Trophoblast cell (in vitro differentiated cells and primary cell): ENCODE data around the gene RAI1.

ENCODE experiments used
- DNase-seq, 2 donors: peaks; one replicate each; pipeline ENCODE4 v3.0.0-alpha.2; 2016
- H2AFZ ChIP-seq: 2 replicates; pipeline ENCODE4 v1.6.1; 2013; ENCODE audit warnings: low read length, moderate library complexity, mild to moderate bottlenecking; ENCODE audit not compliant: insufficient read depth, poor library complexity
- H2AK5ac ChIP-seq: 2 replicates; pipeline ENCODE4 v1.6.1; 2013; ENCODE audit warnings: mild to moderate bottlenecking, low read length
- H2BK120ac ChIP-seq: 2 replicates; pipeline ENCODE4 v1.6.1; 2013; ENCODE audit warnings: low read length, mild to moderate bottlenecking, moderate library complexity; ENCODE audit not compliant: insufficient read depth, poor library complexity
- H2BK12ac ChIP-seq: 2 replicates; pipeline ENCODE4 v1.6.1; 2013; ENCODE audit warnings: mild to moderate bottlenecking, low read length, moderate library complexity
- H2BK5ac ChIP-seq: 2 replicates; pipeline ENCODE4 v1.6.1; 2013; ENCODE audit warnings: low read length, low read depth, moderate library complexity, mild to moderate bottlenecking; ENCODE audit not compliant: poor library complexity
- H3K14ac ChIP-seq: 2 replicates; pipeline ENCODE4 v1.6.1; 2013; ENCODE audit warnings: mild to moderate bottlenecking, low read length
- H3K18ac ChIP-seq: 2 replicates; pipeline ENCODE4 v1.6.1; 2013; ENCODE audit warnings: mild to moderate bottlenecking, low read length
- H3K23ac ChIP-seq: 2 replicates; pipeline ENCODE4 v1.6.1; 2013; ENCODE audit warnings: low read length
- H3K27ac ChIP-seq: 2 replicates; pipeline ENCODE4 v1.5.1; 2013; ENCODE audit warnings: low read depth, mild to moderate bottlenecking, inconsistent platforms, low read length, moderate library complexity
- H3K27me3 ChIP-seq: 2 replicates; pipeline ENCODE4 v1.6.1; 2013; ENCODE audit warnings: inconsistent platforms, mild to moderate bottlenecking, low read length, moderate library complexity; ENCODE audit not compliant: insufficient read depth
- H3K36me3 ChIP-seq, 2 experiments: 1 replicate in 1 of 2; 2 replicates in 1 of 2; pipeline ENCODE4 v1.6.1; 2013; ENCODE audit warnings: low read length in 2 of 2, mild to moderate bottlenecking in 2 of 2, moderate library complexity in 1 of 2; ENCODE audit not compliant: insufficient read depth in 2 of 2, control insufficient read depth in 1 of 2
- H3K4ac ChIP-seq: 2 replicates; pipeline ENCODE4 v1.6.1; 2013; ENCODE audit warnings: low read depth, mild to moderate bottlenecking, low read length, moderate library complexity
- H3K4me1 ChIP-seq, 2 experiments: 1 replicate in 1 of 2; 2 replicates in 1 of 2; pipeline ENCODE4 v1.6.1; 2013; ENCODE audit warnings: low read length in 2 of 2, mild to moderate bottlenecking in 2 of 2, moderate library complexity in 1 of 2; ENCODE audit not compliant: insufficient read depth in 2 of 2, control insufficient read depth in 1 of 2
- H3K4me2 ChIP-seq: 2 replicates; pipeline ENCODE4 v1.6.1; 2013; ENCODE audit warnings: inconsistent platforms, mild to moderate bottlenecking, low read length, moderate library complexity
- H3K4me3 ChIP-seq: 2 replicates; pipeline ENCODE4 v1.5.1; 2013; ENCODE audit warnings: mild to moderate bottlenecking, low read depth, low read length, inconsistent platforms
- H3K79me1 ChIP-seq: one replicate; pipeline ENCODE4 v1.6.1; 2013; ENCODE audit warnings: low read length
- H3K79me2 ChIP-seq: 2 replicates; pipeline ENCODE4 v1.6.1; 2013; ENCODE audit warnings: low read length, mild to moderate bottlenecking; ENCODE audit not compliant: control insufficient read depth, insufficient read depth, poor library complexity
- H3K9ac ChIP-seq: 2 replicates; pipeline ENCODE4 v1.6.1; 2013; ENCODE audit warnings: mild to moderate bottlenecking, low read length
- H3K9me3 ChIP-seq: 2 replicates; pipeline ENCODE4 v1.6.1; 2013; ENCODE audit warnings: low read depth, mild to moderate bottlenecking, control low read depth, inconsistent platforms, low read length; ENCODE audit not compliant: insufficient read depth
- H4K12ac ChIP-seq: 2 replicates; pipeline ENCODE4 v1.6.1; 2013; ENCODE audit warnings: low read depth, mild to moderate bottlenecking, low read length, moderate library complexity
- H4K8ac ChIP-seq: 2 replicates; pipeline ENCODE4 v1.6.1; 2013; ENCODE audit warnings: low read depth, mild to moderate bottlenecking, low read length, moderate library complexity
- H4K91ac ChIP-seq: one replicate; pipeline ENCODE4 v1.6.1; 2013; ENCODE audit warnings: low read depth, mild to moderate bottlenecking, low read length, moderate library complexity
- WGBS: extraction: QIAGEN DNeasy Blood & Tissue Kit; methylation state at CpG from one replicate; pipeline ENCODE4 v1.1.7; 2013; ENCODE audit warnings: missing lambda C conversion rate; ENCODE audit not compliant: insufficient read length, insufficient coverage; ENCODE audit errors: extremely low coverage; 5-methylcytosine and 5-hydroxymethylcytosine counted together

Gene RAI1

DNA sequence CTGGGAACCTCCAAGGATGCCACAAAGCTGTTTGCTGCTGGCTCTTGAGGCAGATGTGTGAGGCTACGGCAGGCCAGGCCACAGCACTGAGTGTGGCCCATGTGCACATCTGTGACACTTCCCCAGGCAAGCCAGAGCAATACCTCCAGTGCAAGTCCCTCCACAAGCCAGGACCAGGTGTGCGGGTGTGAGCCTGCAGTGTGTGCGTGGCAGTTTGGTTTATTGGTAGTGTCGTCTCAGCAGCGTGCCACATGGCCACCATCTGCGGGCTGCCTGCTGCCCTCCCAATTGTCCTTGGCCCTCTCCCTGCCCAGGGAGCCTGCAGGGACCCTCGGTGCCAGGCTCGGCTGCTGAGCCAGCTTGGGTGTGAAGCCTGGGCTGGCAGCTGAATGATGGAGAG lies 165.4 kb downstream of the RAI1 start:
- Histone ChIP-seq H2BK5ac (no peak overlapping the region), H2AFZ (no peak overlapping the region), H2BK120ac (no peak overlapping the region), H3K27ac (no peak overlapping the region), H3K79me1 (peaks cover 6% of the 10 kb centered on the region), H3K4me2 (no peak overlapping the region), H3K79me2 (no peaks in the 10 kb centered on the region), H2BK12ac (no peak overlapping the region), H4K91ac (no peak overlapping the region), H2AK5ac (no peak overlapping the region), H3K4me1 (peaks cover 3 to 10% of the 10 kb centered on the region in 2 experiments), H3K4me3 (no peak overlapping the region), H3K14ac (no peak overlapping the region), H4K12ac (no peak overlapping the region), H3K36me3 (peaks cover 18 to 25% of the 10 kb centered on the region in 2 experiments), H3K9ac (no peak overlapping the region), H3K4ac (no peak overlapping the region), H4K8ac (no peak overlapping the region), H3K23ac (no peak overlapping the region), H3K27me3 (no peaks in the 10 kb centered on the region), H3K9me3 (no peaks in the 10 kb centered on the region), H3K18ac (no peak overlapping the region)
- DNase-seq = no peak
- WGBS = no CpG with 5 or more reads among the region's 8 CpGs

DNA sequence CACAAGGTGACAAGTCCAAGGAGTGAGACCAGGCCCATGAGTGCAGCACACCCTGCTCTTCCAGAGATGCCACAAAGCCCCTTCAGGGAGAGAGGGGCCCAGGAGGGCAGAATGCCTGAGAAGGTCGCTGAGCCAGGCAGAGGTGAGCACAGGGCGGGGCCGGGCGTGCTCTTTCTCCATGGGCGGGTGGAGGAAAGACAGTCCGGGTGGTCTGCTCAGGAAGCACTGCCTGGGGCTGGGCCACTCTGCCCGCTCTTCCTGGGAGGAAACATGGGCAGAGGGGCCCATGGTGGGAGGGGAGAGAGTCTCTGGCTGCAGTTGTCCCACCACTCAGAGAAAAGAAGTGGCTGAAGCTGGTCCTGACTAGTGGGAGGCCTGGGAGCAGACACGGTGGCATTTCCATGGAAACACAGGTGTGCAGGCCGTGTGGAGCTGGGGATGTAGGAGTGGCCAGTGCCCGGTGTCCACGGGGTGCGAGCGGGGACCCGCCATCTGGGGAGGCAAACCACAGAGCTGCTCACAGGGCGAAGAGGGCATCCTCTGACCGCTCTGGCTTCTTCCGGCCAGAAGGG lies 165.9 kb downstream of the RAI1 start:
- H3K4ac ChIP-seq = no peak overlapping the region
- no peak overlapping the region for H2BK12ac ChIP-seq
- no peak overlapping the region for H2BK120ac ChIP-seq
- no peak overlapping the region for H4K12ac ChIP-seq
- no peak overlapping the region for H3K9ac ChIP-seq
- WGBS = no CpG with 5 or more reads among the region's 17 CpGs
- no peaks in the 10 kb centered on the region for H3K9me3 ChIP-seq
- no peak overlapping the region for H3K4me2 ChIP-seq
- H3K23ac ChIP-seq = no peak overlapping the region
- H2AFZ ChIP-seq = no peak overlapping the region
- H2AK5ac ChIP-seq = no peak overlapping the region
- H3K18ac ChIP-seq = no peak overlapping the region
- no peak overlapping the region for H4K8ac ChIP-seq
- H3K36me3 ChIP-seq = peaks cover 18 to 25% of the 10 kb centered on the region in 2 experiments
- no peak overlapping the region for H3K27ac ChIP-seq
- no peak for DNase-seq
- peaks cover 0 to 5% of the 10 kb centered on the region in 2 experiments for H3K4me1 ChIP-seq
- no peaks in the 10 kb centered on the region for H3K79me2 ChIP-seq
- H2BK5ac ChIP-seq = no peak overlapping the region
- H3K4me3 ChIP-seq = no peak overlapping the region
- H3K14ac ChIP-seq = no peak overlapping the region
- H4K91ac ChIP-seq = no peak overlapping the region
- peaks cover under 1% of the 10 kb centered on the region for H3K79me1 ChIP-seq
- no peaks in the 10 kb centered on the region for H3K27me3 ChIP-seq

DNA sequence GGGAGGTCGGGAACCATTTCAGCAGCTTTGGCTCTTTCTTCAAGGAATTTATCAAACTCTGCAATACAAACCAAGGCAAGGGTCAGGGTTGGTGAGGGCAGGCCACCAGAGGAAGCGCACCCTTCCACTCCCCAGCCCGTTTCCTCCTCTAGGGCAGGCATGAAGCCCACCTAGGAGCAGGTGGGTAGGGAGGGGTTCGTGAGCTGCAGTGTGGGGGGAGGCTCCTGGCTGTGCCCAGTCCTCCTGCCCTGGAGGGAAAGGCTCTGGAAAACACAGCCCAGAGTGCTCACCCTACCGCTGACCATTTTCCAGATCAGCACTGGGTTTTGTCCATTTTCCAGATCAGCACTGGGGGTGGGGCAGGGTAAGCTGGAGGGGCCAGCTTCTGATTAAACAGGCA lies 166.5 kb downstream of the RAI1 start:
- Histone ChIP-seq H4K12ac (no peak overlapping the region), H3K9me3 (no peaks in the 10 kb centered on the region), H3K79me2 (no peaks in the 10 kb centered on the region), H3K27me3 (no peaks in the 10 kb centered on the region), H2BK120ac (no peak overlapping the region), H3K4me2 (no peak overlapping the region), H3K79me1 (no peaks in the 10 kb centered on the region), H2AFZ (no peak overlapping the region), H2BK5ac (no peak overlapping the region), H3K14ac (no peak overlapping the region), H3K4ac (no peak overlapping the region), H3K4me1 (no peaks in the 10 kb centered on the region), H4K91ac (no peak overlapping the region), H3K36me3 (peaks cover 18 to 25% of the 10 kb centered on the region in 2 experiments), H2AK5ac (no peak overlapping the region), H2BK12ac (no peak overlapping the region), H3K23ac (no peak overlapping the region), H4K8ac (no peak overlapping the region), H3K27ac (no peak overlapping the region), H3K9ac (no peak overlapping the region), H3K18ac (no peak overlapping the region), H3K4me3 (no peak overlapping the region)
- DNase-seq = no peak
- WGBS = no CpG with 5 or more reads among the region's 5 CpGs

DNA sequence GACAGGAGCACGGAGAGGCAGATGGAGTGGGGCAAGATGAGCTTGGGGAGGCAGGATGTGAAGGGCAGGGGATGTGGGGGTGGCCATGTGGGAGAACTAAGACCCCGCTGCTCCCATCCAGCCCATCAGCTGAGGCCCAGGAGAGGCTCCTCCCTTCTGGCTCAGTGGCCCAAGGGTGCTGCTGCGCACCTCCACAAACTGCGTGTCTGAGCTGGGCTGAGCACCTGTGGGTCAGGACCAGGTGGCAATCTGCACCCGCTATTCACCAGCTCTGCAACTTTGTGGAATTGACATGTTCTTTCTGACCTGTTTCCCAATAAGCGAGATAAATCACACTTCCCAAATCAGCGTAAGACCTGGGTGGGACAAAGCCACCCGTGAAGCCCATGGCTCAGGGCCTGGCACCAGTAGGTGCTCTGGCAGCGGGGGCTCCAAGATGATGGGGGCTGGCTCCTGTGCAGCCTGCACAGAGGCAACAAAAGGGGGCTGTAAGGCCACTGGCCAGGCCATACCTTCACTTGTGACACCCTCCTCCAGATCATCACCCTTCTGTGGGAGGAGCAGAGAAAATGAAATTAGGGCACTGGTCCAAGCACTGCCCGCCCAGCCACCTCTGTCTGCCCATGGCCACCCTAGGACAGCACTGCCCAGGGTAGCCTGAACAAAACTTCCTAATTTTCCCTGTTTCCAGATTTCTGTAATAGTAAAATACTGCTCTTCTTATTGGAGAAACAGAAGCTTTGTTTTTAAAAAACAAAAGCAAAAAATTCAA lies 167.2 kb downstream of the RAI1 start:
- H3K14ac ChIP-seq = no peak overlapping the region
- H2AK5ac ChIP-seq = no peak overlapping the region
- no peaks in the 10 kb centered on the region for H3K79me1 ChIP-seq
- H3K4me1 ChIP-seq = no peaks in the 10 kb centered on the region
- H3K4ac ChIP-seq = no peak overlapping the region
- H3K23ac ChIP-seq = no peak overlapping the region
- no peaks in the 10 kb centered on the region for H3K27me3 ChIP-seq
- H3K4me2 ChIP-seq = no peak overlapping the region
- H3K9ac ChIP-seq = no peak overlapping the region
- H3K36me3 ChIP-seq = peaks cover 18 to 25% of the 10 kb centered on the region in 2 experiments
- H4K91ac ChIP-seq = no peak overlapping the region
- H3K4me3 ChIP-seq = no peak overlapping the region
- DNase-seq = no peak
- H2AFZ ChIP-seq = no peak overlapping the region
- H4K8ac ChIP-seq = no peak overlapping the region
- H2BK12ac ChIP-seq = no peak overlapping the region
- no peak overlapping the region for H2BK120ac ChIP-seq
- no peak overlapping the region for H4K12ac ChIP-seq
- no peaks in the 10 kb centered on the region for H3K9me3 ChIP-seq
- no peak overlapping the region for H3K18ac ChIP-seq
- no peak overlapping the region for H3K27ac ChIP-seq
- no peak overlapping the region for H2BK5ac ChIP-seq
- WGBS = no CpG with 5 or more reads among the region's 10 CpGs
- H3K79me2 ChIP-seq = no peaks in the 10 kb centered on the region
